Mononuclear cell (primary cell): ENCODE results near the gene ETS2. TPM values are rescaled to one million over a fixed set of nuclear protein-coding genes. Genes with fewer than 3 reads are reported as not detected.
"Not testable (repeated sequence)": the region's sequence is repeated elsewhere in the genome, so short reads cannot be mapped to it uniquely, and the experiment has no call there.

ENCODE experiments used
- H3K27me3 ChIP-seq: 2 replicates; pipeline ENCODE4 v1.6.0; 2011; ENCODE audit warnings: low read length, control low read depth; ENCODE audit not compliant: insufficient read depth
- H3K4me1 ChIP-seq: 2 replicates; pipeline ENCODE4 v1.5.1; 2011; ENCODE audit warnings: mild to moderate bottlenecking, low read length, control low read depth; ENCODE audit not compliant: insufficient read depth
- H3K4me3 ChIP-seq: 2 replicates; pipeline ENCODE4 v1.5.1; 2011; ENCODE audit warnings: mild to moderate bottlenecking, low read length, moderate library complexity
- H3K9me3 ChIP-seq: 2 replicates; pipeline ENCODE4 v1.5.1; 2011; ENCODE audit warnings: low read depth, mild to moderate bottlenecking, control low read depth, low read length
- total RNA-seq: library from RNA; depleted of rRNA; stranded (reverse); fragments of >200 nt; gene quantifications from one replicate; pipeline ENCODE4 v1.2.3, GENCODE V29; 2012

The ETS2 gene
- total RNA-seq, 1 donor, result 64.1 TPM

DNA sequence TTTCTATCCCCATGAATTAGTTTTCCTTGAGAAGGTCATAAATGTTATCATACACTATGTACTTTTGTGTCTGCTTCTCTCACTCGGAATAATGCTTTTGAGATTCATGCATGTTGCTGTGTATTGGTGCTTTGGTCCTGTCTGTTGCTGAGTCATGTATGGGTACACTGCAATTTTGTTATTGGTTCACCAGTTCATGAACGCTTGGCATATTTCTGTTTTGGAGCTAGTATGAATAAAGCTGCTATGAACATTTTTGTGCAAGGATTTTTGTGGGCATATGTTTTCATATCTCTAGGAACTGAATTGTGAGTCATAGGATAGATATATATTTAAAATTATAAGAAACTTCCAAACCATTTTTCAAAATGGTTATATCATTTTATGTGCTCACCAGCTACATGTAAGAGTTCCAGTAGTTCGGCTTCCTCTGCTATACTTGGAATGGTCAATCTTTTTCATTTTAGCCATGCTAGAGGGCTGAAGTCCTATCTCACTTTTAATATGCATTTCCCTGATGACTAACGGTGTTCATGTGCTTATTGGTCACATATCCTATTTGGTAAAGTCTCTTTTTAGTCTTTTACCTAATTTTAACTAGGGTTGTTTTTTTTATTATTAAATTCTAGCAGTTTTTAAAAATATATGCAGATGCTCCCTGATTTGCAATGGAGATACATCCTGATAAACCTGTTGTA is 38.2 kb downstream of the ETS2 start:
- Histone ChIP-seq H3K4me3 (no peak overlapping the region), H3K9me3 (no peaks in the 10 kb centered on the region), H3K27me3 (no peaks in the 10 kb centered on the region), H3K4me1 (no peaks in the 10 kb centered on the region)

- not testable (repeated sequence) for H3K27me3 ChIP-seq, H3K4me1 ChIP-seq, H3K9me3 ChIP-seq, H3K4me3 ChIP-seq
These were observed 39.6 kb downstream of the ETS2 start for GRCh38 chr21:38845374-38845773.

- Histone ChIP-seq H3K27me3 (no peaks in the 10 kb centered on the region), H3K9me3 (no peaks in the 10 kb centered on the region), H3K4me3 (no peak overlapping the region), H3K4me1 (no peaks in the 10 kb centered on the region)
These were observed 41.8 kb downstream of the ETS2 start for GRCh38 chr21:38847556-38847955.

DNA sequence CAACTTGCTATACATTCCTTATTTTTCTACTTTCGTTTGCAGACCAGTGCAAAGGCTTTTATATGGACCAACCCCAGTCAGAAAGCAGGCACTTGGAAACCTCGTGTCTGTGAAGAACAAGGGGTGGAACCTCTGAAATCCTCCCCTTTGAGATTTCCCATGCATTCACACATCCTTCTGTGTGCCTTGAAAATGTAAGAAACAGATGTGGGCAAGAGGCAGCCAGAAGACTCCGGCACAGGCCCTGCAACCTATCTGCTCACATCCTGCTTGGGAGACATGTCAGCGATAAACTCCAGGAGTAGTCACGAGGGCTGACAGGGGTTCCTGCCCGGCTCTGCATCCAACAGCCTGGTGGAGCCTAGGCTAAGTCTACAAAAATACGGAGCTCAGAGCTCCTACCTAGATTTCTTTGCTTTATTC is 42.5 kb downstream of the ETS2 start:
- Histone ChIP-seq H3K4me1 (no peaks in the 10 kb centered on the region), H3K4me3 (no peak overlapping the region), H3K27me3 (no peaks in the 10 kb centered on the region)

GRCh38 chr21:38849776-38850175 is 44.0 kb downstream of the ETS2 start:
- H3K9me3 ChIP-seq, result no peaks in the 10 kb centered on the region
- no peaks in the 10 kb centered on the region for H3K27me3 ChIP-seq
- no peak overlapping the region for H3K4me3 ChIP-seq
- H3K4me1 ChIP-seq, result no peaks in the 10 kb centered on the region

More for the DNA sequence above, 42.5 kb downstream of the ETS2 start:
- H3K9me3 ChIP-seq, result no peaks in the 10 kb centered on the region

DNA sequence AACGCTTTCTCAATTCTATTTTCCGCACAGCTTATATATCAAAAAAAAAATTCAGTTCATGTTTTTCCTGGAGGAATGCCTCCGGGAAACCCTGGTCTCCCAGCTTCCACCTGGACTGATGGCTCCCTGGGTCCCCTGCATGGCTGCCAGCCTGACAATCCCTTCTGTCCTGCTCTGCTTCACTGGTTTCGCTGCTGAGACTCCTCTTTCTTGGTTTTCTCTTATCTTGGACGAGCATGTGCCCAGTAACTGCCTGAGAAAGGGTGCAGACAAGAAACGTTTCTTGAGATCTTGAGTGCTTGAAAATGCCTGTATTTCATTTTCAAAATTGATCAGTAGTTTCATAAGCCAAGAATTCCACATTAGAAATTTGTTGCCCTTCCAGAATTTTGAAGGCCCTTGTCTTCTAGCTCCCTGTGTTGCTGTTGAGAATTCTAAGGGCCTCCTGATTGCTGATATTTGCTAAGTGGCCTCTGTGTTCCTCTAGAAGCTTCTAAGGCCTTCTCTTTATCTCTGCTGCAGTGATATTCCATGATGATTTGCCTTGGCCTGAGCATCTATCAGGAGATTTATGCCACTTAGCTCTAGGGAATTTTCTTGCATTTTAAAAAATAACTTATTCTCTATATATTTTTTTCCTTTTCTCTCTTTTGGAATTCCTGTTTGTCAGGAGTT is 44.7 kb downstream of the ETS2 start:
- Histone ChIP-seq H3K4me1 (no peaks in the 10 kb centered on the region), H3K9me3 (no peaks in the 10 kb centered on the region), H3K27me3 (no peaks in the 10 kb centered on the region), H3K4me3 (no peak overlapping the region)

DNA sequence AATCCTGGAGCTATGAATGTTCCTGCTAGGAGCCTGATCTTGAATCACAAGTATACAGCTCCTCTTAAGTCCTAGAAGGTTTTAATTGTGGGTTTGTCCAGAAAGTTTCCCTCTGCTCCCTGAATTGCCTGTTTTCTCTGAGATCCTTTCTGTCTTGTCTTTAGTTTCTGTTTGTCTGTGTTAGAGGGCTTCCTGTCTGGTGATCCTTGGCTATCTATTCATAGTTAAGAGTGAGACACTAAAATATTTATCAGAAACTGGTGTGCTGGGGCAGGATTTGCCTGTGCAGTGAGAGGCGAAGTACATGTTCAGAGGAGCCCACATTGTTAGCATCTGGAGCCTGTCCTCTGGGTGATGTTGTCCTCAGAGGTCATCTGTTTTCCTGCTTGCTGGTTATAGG is 45.4 kb downstream of the ETS2 start:
- Histone ChIP-seq H3K4me3 (no peak overlapping the region), H3K4me1 (no peaks in the 10 kb centered on the region), H3K9me3 (no peaks in the 10 kb centered on the region), H3K27me3 (no peaks in the 10 kb centered on the region)

- Histone ChIP-seq H3K9me3 (no peaks in the 10 kb centered on the region), H3K4me3 (no peak overlapping the region), H3K27me3 (no peaks in the 10 kb centered on the region), H3K4me1 (no peaks in the 10 kb centered on the region)
These were observed 46.5 kb downstream of the ETS2 start for GRCh38 chr21:38852278-38852677.

DNA sequence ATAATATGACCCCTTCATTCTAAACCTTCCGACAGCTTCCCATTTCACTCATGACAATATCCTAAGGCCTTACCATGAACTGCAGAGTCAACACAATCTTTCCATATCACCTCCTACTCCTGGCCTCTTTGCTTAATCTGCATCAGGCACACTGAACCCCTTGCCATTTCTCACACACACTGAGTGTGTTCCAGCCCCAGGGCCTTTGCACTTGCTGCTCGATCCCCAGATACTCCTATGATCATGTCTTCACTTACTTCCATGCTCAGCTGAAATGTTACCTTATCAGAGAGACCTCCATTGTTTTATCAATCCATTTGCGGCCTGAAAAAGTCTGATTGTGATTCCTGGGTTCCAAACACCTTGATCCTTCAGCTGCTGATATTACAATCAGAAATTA is 47.0 kb downstream of the ETS2 start:
- Histone ChIP-seq H3K27me3 (no peaks in the 10 kb centered on the region), H3K4me1 (no peaks in the 10 kb centered on the region), H3K9me3 (no peaks in the 10 kb centered on the region), H3K4me3 (no peak overlapping the region)

DNA sequence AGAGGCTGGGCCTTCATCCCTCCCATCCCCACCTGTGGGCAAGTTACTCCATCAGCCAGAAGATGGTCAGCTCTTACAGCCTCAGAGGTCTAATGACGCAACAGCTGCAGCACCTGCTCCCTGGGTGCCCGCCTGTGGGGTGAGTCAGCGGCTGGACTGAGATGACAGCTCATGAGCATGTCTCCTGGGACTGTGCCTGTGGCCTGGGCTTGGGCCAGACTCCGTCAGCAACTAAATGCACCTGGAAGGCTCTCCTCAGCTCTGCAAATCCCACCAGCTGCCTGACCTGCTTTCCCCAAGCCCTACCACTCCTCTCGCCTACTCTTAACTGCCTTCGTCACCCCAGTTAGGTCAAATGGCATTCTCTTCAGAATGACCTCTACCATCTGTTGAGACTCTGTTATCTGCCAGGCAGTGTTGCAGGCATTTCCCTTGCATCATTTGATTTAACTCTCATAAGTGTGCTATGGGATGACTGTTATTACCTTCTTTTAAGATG is 47.7 kb downstream of the ETS2 start:
- Histone ChIP-seq H3K4me3 (no peak overlapping the region), H3K27me3 (no peaks in the 10 kb centered on the region), H3K9me3 (no peaks in the 10 kb centered on the region), H3K4me1 (no peaks in the 10 kb centered on the region)

DNA sequence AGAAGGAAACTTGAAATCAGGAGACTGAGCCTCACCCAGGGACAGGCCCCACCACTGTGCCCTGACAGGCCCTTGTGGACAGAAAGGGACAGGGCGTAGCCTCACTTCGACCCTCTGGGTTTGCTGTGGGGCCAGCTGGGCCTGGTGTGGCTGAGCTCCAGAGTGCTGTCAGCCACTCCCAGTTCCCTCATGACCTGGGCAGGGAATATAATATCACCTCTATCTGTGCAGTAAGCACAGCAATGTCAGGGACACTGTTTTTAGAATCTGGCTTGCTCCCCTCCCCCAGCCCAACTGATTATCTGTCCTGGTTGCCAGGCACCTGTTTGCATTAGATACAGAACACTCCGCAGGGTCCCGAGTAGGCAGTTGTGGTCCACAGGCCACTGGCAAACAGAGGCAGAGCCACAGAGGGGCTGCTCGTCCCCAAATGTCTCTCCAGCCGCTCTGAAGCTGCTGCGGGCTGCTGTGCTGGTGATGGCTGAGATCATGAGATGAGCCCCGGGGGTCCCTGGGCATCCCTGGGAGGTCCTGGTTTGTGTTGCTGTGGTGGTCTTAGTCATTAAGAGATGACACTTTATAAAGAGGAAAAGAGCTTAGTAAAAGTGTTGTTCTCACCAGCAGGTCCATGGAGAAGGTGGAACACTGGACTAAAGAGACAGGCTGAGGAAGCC is 51.6 kb downstream of the ETS2 start:
- Histone ChIP-seq H3K4me3 (no peak overlapping the region), H3K27me3 (no peaks in the 10 kb centered on the region), H3K9me3 (no peaks in the 10 kb centered on the region), H3K4me1 (peaks cover 13% of the 10 kb centered on the region)

DNA sequence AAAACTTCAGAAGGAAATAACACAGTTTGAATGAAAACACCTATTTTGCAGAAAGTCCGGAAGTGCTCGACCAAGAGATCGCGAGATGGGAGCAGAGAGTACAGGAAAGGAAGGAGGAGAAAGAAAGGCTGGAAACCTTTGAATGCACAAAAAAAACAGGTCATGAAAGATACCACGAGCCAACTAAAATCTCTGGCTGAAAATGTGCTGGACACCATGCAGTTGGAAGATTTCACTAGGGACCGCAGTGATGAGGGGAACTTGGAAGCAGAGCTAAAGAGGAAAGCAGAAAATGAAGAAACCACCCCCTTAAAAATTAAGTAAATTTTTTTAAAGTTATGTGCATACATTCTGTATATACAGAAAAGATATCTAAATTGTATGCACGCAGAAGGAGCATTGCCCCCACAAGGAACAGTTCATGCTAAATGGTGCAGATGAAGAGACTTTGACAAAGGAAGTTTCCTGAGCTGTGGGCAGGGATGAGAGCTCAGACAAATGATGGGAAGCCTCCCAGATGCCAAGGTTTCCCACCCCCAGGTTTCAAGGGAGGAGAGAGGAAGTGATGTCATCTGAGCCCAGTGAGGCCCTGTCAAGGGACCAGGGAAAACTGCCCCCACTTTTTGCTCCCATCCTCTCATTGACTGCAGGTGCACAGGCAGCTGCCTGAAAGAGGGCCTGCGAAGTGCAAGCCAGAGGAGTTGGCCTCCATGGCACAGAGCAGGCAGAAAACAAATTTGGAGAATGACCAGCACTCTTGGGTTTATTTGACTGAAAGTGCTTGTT is 52.5 kb downstream of the ETS2 start:
- H3K9me3 ChIP-seq, result no peaks in the 10 kb centered on the region
- peaks cover 19% of the 10 kb centered on the region for H3K4me1 ChIP-seq
- H3K27me3 ChIP-seq, result no peaks in the 10 kb centered on the region
- H3K4me3 ChIP-seq, result no peak overlapping the region

- no peaks in the 10 kb centered on the region for H3K27me3 ChIP-seq
- peaks cover 19% of the 10 kb centered on the region for H3K4me1 ChIP-seq
- H3K9me3 ChIP-seq, result no peaks in the 10 kb centered on the region
- no peak overlapping the region for H3K4me3 ChIP-seq
These were observed 53.1 kb downstream of the ETS2 start for GRCh38 chr21:38858812-38859205.

DNA sequence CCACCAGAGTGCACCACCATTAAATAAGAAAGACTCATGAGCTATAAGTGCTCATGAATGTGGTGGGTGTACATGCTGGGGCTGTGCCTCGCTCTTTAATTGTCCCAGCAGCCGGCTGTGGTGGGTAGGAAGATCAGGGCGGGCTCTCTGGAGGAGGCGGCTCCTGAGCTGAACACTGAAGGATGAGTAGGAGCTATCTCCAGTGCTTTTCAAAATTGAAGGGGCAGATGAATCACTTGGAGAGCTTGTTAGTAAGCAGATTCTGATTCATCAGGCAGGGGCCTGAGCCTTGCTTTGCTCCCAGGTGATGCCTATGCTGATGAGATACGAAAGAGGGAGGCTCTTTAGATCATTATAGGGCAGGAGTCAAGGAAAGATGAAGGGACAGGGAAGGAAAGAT is 54.1 kb downstream of the ETS2 start:
- Histone ChIP-seq H3K27me3 (no peaks in the 10 kb centered on the region), H3K9me3 (no peaks in the 10 kb centered on the region), H3K4me1 (peaks cover 19% of the 10 kb centered on the region), H3K4me3 (no peak overlapping the region)

DNA sequence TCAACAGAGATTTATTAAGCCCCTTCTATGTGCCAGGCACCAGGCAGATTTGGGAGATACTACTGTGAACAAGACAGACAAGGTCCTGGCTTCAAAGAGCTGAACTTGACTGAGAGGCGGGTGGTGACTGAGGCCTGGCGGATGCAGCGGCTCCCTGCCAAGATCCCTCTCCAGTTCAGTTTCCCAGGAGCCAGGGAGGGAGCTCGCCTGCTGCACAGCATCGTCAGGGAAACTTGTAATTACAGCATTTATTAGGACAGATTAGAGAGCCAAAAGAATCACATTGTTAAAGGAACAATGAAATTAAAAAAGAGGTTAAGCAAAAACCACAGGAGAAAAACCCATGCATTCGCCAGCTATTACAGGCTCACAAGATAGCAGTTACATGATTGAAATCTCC is 55.3 kb downstream of the ETS2 start:
- Histone ChIP-seq H3K27me3 (no peaks in the 10 kb centered on the region), H3K4me1 (peaks cover 19% of the 10 kb centered on the region), H3K4me3 (no peak overlapping the region), H3K9me3 (no peaks in the 10 kb centered on the region)
